Ovary (tissue), 3 donors: Measurements from ENCODE around the gene ALKBH6.

Experiments used
- CTCF ChIP-seq, 3 donors: fragments of 450-650 bp in 2 of 3; fragments of 200-600 bp in 1 of 3; IDR thresholded peaks; one replicate each; pipeline versions ENCODE4 v1.5.1 to v1.8.0; 2016 to 2022; ENCODE audit warnings: antibody characterized with exemption in 3 of 3, mild to moderate bottlenecking in 1 of 3
- POLR2A ChIP-seq: fragments of 450-650 bp; IDR thresholded peaks from one replicate; pipeline ENCODE4 v1.6.1; 2017; ENCODE audit warnings: antibody characterized with exemption, mild to moderate bottlenecking, moderate library complexity
- donor health status: DM: no; HTN: no; CAD: no.

- TF ChIP-seq CTCF (IDR thresholded peaks at IDR 0.05) (no peak), POLR2A (no peak)
Observed at GRCh38 chr19:35960432-35960972, 53.5 kb downstream of the ALKBH6 start.
